Measurements from ENCODE around the gene PFAS. TPM values are rescaled to one million over a fixed set of nuclear protein-coding genes. Genes with fewer than 3 reads are reported as not detected.

PFAS gene
- total and polyA plus RNA-seq, 4 experiments from 2014 or later: 8.9 to 29.1 (median 18.9) TPM

GRCh38 chr17:8254881-8255280, 5.8 kb downstream of the PFAS start:
- no peak for DNase-seq
- no peak overlapping the region for H3K27ac Mint-ChIP-seq
- no peaks in the 10 kb centered on the region for H3K27me3 Mint-ChIP-seq
- Histone ChIP-seq H3K36me3 (ENCODE audit: insufficient read depth, low read length) (peaks cover 10% of the 10 kb centered on the region), H3K27ac (ENCODE audit: low read depth, low read length) (no peak overlapping the region), H3K9me3 (ENCODE audit: control insufficient read depth in 1 of 2, low read length in 2 of 2) (no peaks in the 10 kb centered on the region), H3K4me3 (ENCODE audit: low read length in 2 of 2) (no peak overlapping the region), H3K4me1 (ENCODE audit: insufficient read depth, low read length) (peaks cover 3% of the 10 kb centered on the region), H3K27me3 (ENCODE audit: insufficient read depth, low read length) (no peaks in the 10 kb centered on the region)
- H3K36me3 Mint-ChIP-seq: peaks cover 9 to 18% of the 10 kb centered on the region in 2 donors
- intact Hi-C loops (cut with micrococcal nuclease): no loop called here
- ChIA-PET POLR2A (ENCODE audit: partially characterized antibody) (no interaction called here), CTCF (ENCODE audit: partially characterized antibody) (no interaction called here)
- peaks cover 0 to under 1% (median 0%) of the 10 kb centered on the region in 8 donors for H3K9me3 Mint-ChIP-seq
- no peak overlapping the region for H3K4me3 Mint-ChIP-seq
- H3K4me1 Mint-ChIP-seq: peaks cover 7 to 10% (median 8%) of the 10 kb centered on the region in 4 donors

- no peaks in the 10 kb centered on the region for H3K27me3 Mint-ChIP-seq
- peaks cover 2 to 4% (median 3%) of the 10 kb centered on the region in 4 donors for H3K4me1 Mint-ChIP-seq
- no peaks in the 10 kb centered on the region for H3K4me1 ChIP-seq (ENCODE audit: insufficient read depth, low read length)
- no peaks in the 10 kb centered on the region for H3K9me3 Mint-ChIP-seq
- H3K4me3 Mint-ChIP-seq: no peak overlapping the region
- H3K27me3 ChIP-seq (ENCODE audit: insufficient read depth, low read length): no peaks in the 10 kb centered on the region
- CTCF ChIA-PET (ENCODE audit: partially characterized antibody): interaction anchor here (0.7 kb wide), 1 partner anchor 136 kb away, joined by 3 read pairs; no protein-coding TSS in a partner anchor
- POLR2A ChIA-PET (ENCODE audit: partially characterized antibody): interaction anchor here (0.5 to 0.8 kb wide), 2 partner anchors 9 to 171 kb away, joined by 3 read pairs; no protein-coding TSS in a partner anchor
- no peak for DNase-seq
- H3K4me3 ChIP-seq (ENCODE audit: low read length in 2 of 2): no peak overlapping the region
- H3K36me3 Mint-ChIP-seq: peaks cover 9 to 22% of the 10 kb centered on the region in 2 donors
- no peaks in the 10 kb centered on the region for H3K9me3 ChIP-seq (ENCODE audit: control insufficient read depth in 1 of 2, low read length in 2 of 2)
- peak overlapping the region in 1 of 7 donors; percentile 29 for H3K27ac Mint-ChIP-seq
- intact Hi-C loops (cut with micrococcal nuclease): no loop called here
- H3K27ac ChIP-seq (ENCODE audit: low read depth, low read length): no peak overlapping the region
- peaks cover 10% of the 10 kb centered on the region for H3K36me3 ChIP-seq (ENCODE audit: insufficient read depth, low read length)
Observed at GRCh38 chr17:8255499-8255898, 6.4 kb downstream of the PFAS start.

GRCh38 chr17:8256291-8256690, 7.2 kb downstream of the PFAS start:
- Histone ChIP-seq H3K4me3 (ENCODE audit: low read length in 2 of 2) (no peak overlapping the region), H3K36me3 (ENCODE audit: insufficient read depth, low read length) (peaks cover 10% of the 10 kb centered on the region), H3K27me3 (ENCODE audit: insufficient read depth, low read length) (no peaks in the 10 kb centered on the region), H3K4me1 (ENCODE audit: insufficient read depth, low read length) (no peaks in the 10 kb centered on the region), H3K9me3 (ENCODE audit: control insufficient read depth in 1 of 2, low read length in 2 of 2) (no peaks in the 10 kb centered on the region), H3K27ac (ENCODE audit: low read depth, low read length) (no peak overlapping the region)
- no peak for DNase-seq
- POLR2A ChIA-PET (ENCODE audit: partially characterized antibody): interaction anchor here (0.5 to 0.8 kb wide), 2 partner anchors 9 to 172 kb away, joined by 3 read pairs; no protein-coding TSS in a partner anchor
- H3K36me3 Mint-ChIP-seq: peaks cover 13 to 28% of the 10 kb centered on the region in 2 donors
- H3K9me3 Mint-ChIP-seq: no peaks in the 10 kb centered on the region
- no peaks in the 10 kb centered on the region for H3K27me3 Mint-ChIP-seq
- H3K27ac Mint-ChIP-seq: no peak overlapping the region
- no peaks in the 10 kb centered on the region for H3K4me1 Mint-ChIP-seq
- no peak overlapping the region for H3K4me3 Mint-ChIP-seq
- CTCF ChIA-PET (ENCODE audit: partially characterized antibody): interaction anchor here (0.7 kb wide), 1 partner anchor 137 kb away, joined by 3 read pairs; no protein-coding TSS in a partner anchor
- intact Hi-C loops (cut with micrococcal nuclease): no loop called here

- no peaks in the 10 kb centered on the region for H3K27me3 ChIP-seq (ENCODE audit: insufficient read depth, low read length)
- Mint-ChIP-seq H3K9me3 (no peaks in the 10 kb centered on the region), H3K4me3 (no peak overlapping the region), H3K36me3 (peaks cover 13 to 28% of the 10 kb centered on the region in 2 donors), H3K27ac (no peak overlapping the region), H3K27me3 (no peaks in the 10 kb centered on the region), H3K4me1 (no peaks in the 10 kb centered on the region)
- no peaks in the 10 kb centered on the region for H3K9me3 ChIP-seq (ENCODE audit: control insufficient read depth in 1 of 2, low read length in 2 of 2)
- intact Hi-C loops (cut with micrococcal nuclease): no loop called here
- peaks cover 10% of the 10 kb centered on the region for H3K36me3 ChIP-seq (ENCODE audit: insufficient read depth, low read length)
- no peaks in the 10 kb centered on the region for H3K4me1 ChIP-seq (ENCODE audit: insufficient read depth, low read length)
- no peak for DNase-seq
- ChIA-PET POLR2A (ENCODE audit: partially characterized antibody) (no interaction called here), CTCF (ENCODE audit: partially characterized antibody) (no interaction called here)
- H3K4me3 ChIP-seq (ENCODE audit: low read length in 2 of 2): no peak overlapping the region
- no peak overlapping the region for H3K27ac ChIP-seq (ENCODE audit: low read depth, low read length)
Observed at GRCh38 chr17:8256691-8257090, 7.6 kb downstream of the PFAS start.

GRCh38 chr17:8257801-8258200, 8.7 kb downstream of the PFAS start:
- no peak for DNase-seq
- no peaks in the 10 kb centered on the region for H3K4me1 ChIP-seq (ENCODE audit: insufficient read depth, low read length)
- H3K27me3 ChIP-seq (ENCODE audit: insufficient read depth, low read length): no peaks in the 10 kb centered on the region
- Mint-ChIP-seq H3K36me3 (peaks cover 15 to 34% of the 10 kb centered on the region in 2 donors), H3K4me1 (no peaks in the 10 kb centered on the region), H3K27me3 (no peaks in the 10 kb centered on the region), H3K27ac (no peak overlapping the region), H3K4me3 (no peak overlapping the region), H3K9me3 (no peaks in the 10 kb centered on the region)
- no peaks in the 10 kb centered on the region for H3K9me3 ChIP-seq (ENCODE audit: control insufficient read depth in 1 of 2, low read length in 2 of 2)
- CTCF ChIA-PET (ENCODE audit: partially characterized antibody): interaction anchor here (0.6 kb wide), 1 partner anchor 179 kb away, joined by 3 read pairs; no protein-coding TSS in a partner anchor
- POLR2A ChIA-PET (ENCODE audit: partially characterized antibody): interaction anchor here (1.7 kb wide), 1 partner anchor 11 kb away, joined by 4 read pairs; no protein-coding TSS in a partner anchor
- H3K4me3 ChIP-seq (ENCODE audit: low read length in 2 of 2): no peak overlapping the region
- H3K27ac ChIP-seq (ENCODE audit: low read depth, low read length): no peak overlapping the region
- peaks cover 10% of the 10 kb centered on the region for H3K36me3 ChIP-seq (ENCODE audit: insufficient read depth, low read length)
- intact Hi-C loops (cut with micrococcal nuclease): no loop called here

GRCh38 chr17:8264320-8264719, 15.2 kb downstream of the PFAS start:
- Histone ChIP-seq H3K27ac (ENCODE audit: low read depth, low read length) (no peak overlapping the region), H3K4me1 (ENCODE audit: insufficient read depth, low read length) (no peaks in the 10 kb centered on the region), H3K9me3 (ENCODE audit: control insufficient read depth in 1 of 2, low read length in 2 of 2) (no peaks in the 10 kb centered on the region), H3K27me3 (ENCODE audit: insufficient read depth, low read length) (no peaks in the 10 kb centered on the region), H3K4me3 (ENCODE audit: low read length in 2 of 2) (no peak overlapping the region), H3K36me3 (ENCODE audit: insufficient read depth, low read length) (no peaks in the 10 kb centered on the region)
- H3K36me3 Mint-ChIP-seq: peaks cover 16 to 31% of the 10 kb centered on the region in 2 donors
- POLR2A ChIA-PET (ENCODE audit: partially characterized antibody): interaction anchor here (1.7 kb wide), 1 partner anchor 16 kb away, joined by 5 read pairs; the partner anchor contains the start of gene CTC1
- H3K9me3 Mint-ChIP-seq: no peaks in the 10 kb centered on the region
- intact Hi-C loops (cut with micrococcal nuclease): no loop called here
- CTCF ChIA-PET (ENCODE audit: partially characterized antibody): no interaction called here
- no peak overlapping the region for H3K27ac Mint-ChIP-seq
- no peak for DNase-seq
- H3K4me1 Mint-ChIP-seq: no peaks in the 10 kb centered on the region
- H3K4me3 Mint-ChIP-seq: no peak overlapping the region
- H3K27me3 Mint-ChIP-seq: no peaks in the 10 kb centered on the region

GRCh38 chr17:8264836-8265542, 15.9 kb downstream of the PFAS start:
- peaks cover 16 to 30% of the 10 kb centered on the region in 2 donors for H3K36me3 Mint-ChIP-seq
- no peaks in the 10 kb centered on the region for H3K9me3 Mint-ChIP-seq
- Histone ChIP-seq H3K9me3 (ENCODE audit: control insufficient read depth in 1 of 2, low read length in 2 of 2) (no peaks in the 10 kb centered on the region), H3K27me3 (ENCODE audit: insufficient read depth, low read length) (no peaks in the 10 kb centered on the region), H3K4me1 (ENCODE audit: insufficient read depth, low read length) (no peaks in the 10 kb centered on the region), H3K4me3 (ENCODE audit: low read length in 2 of 2) (no peak overlapping the region), H3K36me3 (ENCODE audit: insufficient read depth, low read length) (no peaks in the 10 kb centered on the region), H3K27ac (ENCODE audit: low read depth, low read length) (no peak overlapping the region)
- CTCF ChIA-PET (ENCODE audit: partially characterized antibody): no interaction called here
- no peaks in the 10 kb centered on the region for H3K4me1 Mint-ChIP-seq
- no peak overlapping the region for H3K27ac Mint-ChIP-seq
- no peaks in the 10 kb centered on the region for H3K27me3 Mint-ChIP-seq
- intact Hi-C loops (cut with micrococcal nuclease): no loop called here
- POLR2A ChIA-PET (ENCODE audit: partially characterized antibody): no interaction called here
- H3K4me3 Mint-ChIP-seq: no peak overlapping the region
- DNase-seq: no peak

Data from CD4-positive, alpha-beta memory T cell (primary cell).